ENCODE results near the gene SEMA4B.
"Not testable (repeated sequence)": the region's sequence is repeated elsewhere in the genome, so short reads cannot be mapped to it uniquely, and the experiment has no call there.

The SEMA4B gene

GRCh38 chr15:90184119-90184785 is 16.9 kb upstream of the SEMA4B start:
- Histone ChIP-seq H3K9me2 (replicated peaks; ENCODE audit: control insufficient read depth, low read length) (no peaks in the 10 kb centered on the region), H3K4me2 (ENCODE audit: low read length) (peak overlapping the region; percentile 93), H3K4me3 (ENCODE audit: low read length) (peak overlapping the region; percentile 86), H3K4me1 (ENCODE audit: control insufficient read depth, low read length) (peaks cover 44% of the 10 kb centered on the region), H3K79me2 (ENCODE audit: control insufficient read depth, low read length) (no peaks in the 10 kb centered on the region), H3K9me3 (ENCODE audit: control insufficient read depth, insufficient read depth, low read length) (no peaks in the 10 kb centered on the region), H4K20me1 (ENCODE audit: control insufficient read depth, insufficient read depth, low read depth, low read length) (no peaks in the 10 kb centered on the region), H3K36me3 (ENCODE audit: control insufficient read depth, low read length) (no peaks in the 10 kb centered on the region), H3F3A (ENCODE audit: control insufficient read depth, insufficient read depth) (peaks cover 23% of the 10 kb centered on the region), H3K27me3 (ENCODE audit: control insufficient read depth, low read length) (peaks cover 5% of the 10 kb centered on the region; the same call in 1 of the 2 replicates), H3K27ac (ENCODE audit: low read depth, low read length) (no peak overlapping the region)
- TF ChIP-seq EZH2phosphoT487 (IDR thresholded peaks at IDR 0.05; ENCODE audit: borderline replicate concordance, low read length): no peak
- no peak for TF ChIP-seq CTCF (IDR thresholded peaks at IDR 0.05; ENCODE audit: low read depth, low read length, poor library complexity, severe bottlenecking)

DNA sequence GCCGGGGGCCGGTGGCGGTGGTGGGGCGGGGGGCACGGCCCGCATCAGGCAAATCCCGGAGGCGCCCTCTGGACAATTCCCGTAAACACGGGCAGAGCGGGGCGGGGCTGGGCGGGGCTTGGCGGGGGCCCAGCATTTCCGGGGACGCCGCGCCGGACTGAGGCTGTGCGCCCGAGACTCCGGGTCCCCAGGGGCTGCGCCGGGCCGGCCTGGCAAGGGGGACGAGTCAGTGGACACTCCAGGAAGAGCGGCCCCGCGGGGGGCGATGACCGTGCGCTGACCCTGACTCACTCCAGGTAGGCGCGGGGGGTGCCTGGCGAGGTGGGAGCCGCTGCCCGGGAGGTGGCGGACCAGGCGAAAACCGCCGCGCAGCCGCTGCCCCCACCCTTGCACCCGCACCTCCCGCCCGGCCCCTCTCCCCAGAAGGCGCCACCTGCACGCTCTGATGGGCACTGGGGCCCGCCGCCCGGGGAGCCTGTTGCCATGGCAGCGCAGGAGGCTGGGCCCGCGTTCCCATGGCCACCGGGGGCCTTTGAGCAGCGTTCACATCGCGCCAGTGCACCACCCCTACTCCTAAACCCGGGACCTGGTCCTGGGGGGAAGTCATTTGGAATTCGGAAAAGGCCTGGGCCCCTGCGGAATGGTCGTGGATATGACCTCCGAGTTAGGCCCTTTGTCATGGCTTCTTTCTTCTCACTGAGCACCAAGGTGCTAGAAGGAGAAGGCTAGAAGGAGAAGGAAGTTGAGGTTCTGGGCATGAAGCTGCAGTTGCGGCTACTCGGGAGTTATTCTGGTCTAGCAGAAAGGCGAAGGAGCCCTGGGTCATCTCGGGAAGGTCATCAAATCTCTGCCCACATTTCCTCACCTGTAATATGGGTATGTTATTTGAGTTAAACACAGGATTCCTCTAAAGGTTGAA is 16.1 kb upstream of the SEMA4B start:
- Histone ChIP-seq H3K79me2 (ENCODE audit: control insufficient read depth, low read length) (no peaks in the 10 kb centered on the region), H3K4me2 (ENCODE audit: low read length) (peak overlapping the region; percentile 93)
- no peak for TF ChIP-seq CTCF (IDR thresholded peaks at IDR 0.05; ENCODE audit: low read depth, low read length, poor library complexity, severe bottlenecking)
- TF ChIP-seq EZH2phosphoT487 (IDR thresholded peaks at IDR 0.05; ENCODE audit: borderline replicate concordance, low read length): no peak

DNA sequence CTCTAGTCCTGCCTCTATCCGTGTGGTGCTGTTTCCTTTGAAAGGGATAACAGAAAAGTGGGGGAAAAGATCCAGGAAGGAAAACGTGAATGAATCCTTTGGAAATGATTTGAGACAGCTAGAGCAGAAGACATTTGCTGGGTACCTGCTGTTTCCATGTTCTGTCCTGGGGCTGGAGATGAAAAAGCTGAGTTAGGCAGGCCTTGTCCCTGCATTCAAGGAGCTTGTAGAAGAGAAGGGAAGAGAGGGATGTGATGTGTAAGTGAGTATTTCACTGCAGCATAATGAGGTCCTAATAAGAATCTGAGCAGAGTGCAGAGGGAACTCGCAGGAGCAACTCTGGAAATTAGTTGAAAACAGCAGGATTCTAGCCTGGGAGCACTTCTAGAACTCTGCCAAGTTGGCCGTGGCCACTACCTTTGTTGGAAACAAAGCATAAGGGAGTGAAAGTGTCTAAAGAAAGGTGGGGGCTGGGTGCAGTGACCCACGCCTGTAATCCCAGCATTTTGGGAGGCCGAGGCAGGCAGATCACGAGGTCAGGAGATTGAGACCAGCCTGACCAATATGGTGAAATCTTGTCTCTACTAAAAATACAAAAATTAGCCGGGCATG is 13.8 kb upstream of the SEMA4B start:
- H3K9me2 ChIP-seq (replicated peaks; ENCODE audit: control insufficient read depth, low read length): no peaks in the 10 kb centered on the region
- TF ChIP-seq EZH2phosphoT487 (IDR thresholded peaks at IDR 0.05; ENCODE audit: borderline replicate concordance, low read length): no peak
- TF ChIP-seq CTCF (IDR thresholded peaks at IDR 0.05; ENCODE audit: low read depth, low read length, poor library complexity, severe bottlenecking): no peak
- 0 out of 2 replicates have a peak, but pooled peaks cover 3% of the 10 kb centered on the region for H3K27me3 ChIP-seq (ENCODE audit: control insufficient read depth, low read length)
- H3K27ac ChIP-seq (ENCODE audit: low read depth, low read length): no peak overlapping the region
- H3K79me2 ChIP-seq (ENCODE audit: control insufficient read depth, low read length): no peaks in the 10 kb centered on the region; the same call in 1 of the 2 replicates
- H3K4me3 ChIP-seq (ENCODE audit: low read length): no peak overlapping the region
- H4K20me1 ChIP-seq (ENCODE audit: control insufficient read depth, insufficient read depth, low read depth, low read length): no peaks in the 10 kb centered on the region
- peaks cover 72% of the 10 kb centered on the region for H3K4me1 ChIP-seq (ENCODE audit: control insufficient read depth, low read length)
- H3K4me2 ChIP-seq (ENCODE audit: low read length): no peak overlapping the region
- H3K9me3 ChIP-seq (ENCODE audit: control insufficient read depth, insufficient read depth, low read length): no peaks in the 10 kb centered on the region
- H3K36me3 ChIP-seq (ENCODE audit: control insufficient read depth, low read length): no peaks in the 10 kb centered on the region
- H3F3A ChIP-seq (ENCODE audit: control insufficient read depth, insufficient read depth): peaks cover 22% of the 10 kb centered on the region

More for the DNA sequence above, 16.1 kb upstream of the SEMA4B start:
- H3K4me3 ChIP-seq (ENCODE audit: low read length): peak overlapping the region; percentile 86
- no peaks in the 10 kb centered on the region for H3K9me3 ChIP-seq (ENCODE audit: control insufficient read depth, insufficient read depth, low read length)
- H3K4me1 ChIP-seq (ENCODE audit: control insufficient read depth, low read length): peaks cover 52% of the 10 kb centered on the region
- no peak overlapping the region for H3K27ac ChIP-seq (ENCODE audit: low read depth, low read length)
- peaks cover 5% of the 10 kb centered on the region; the same call in 1 of the 2 replicates for H3K27me3 ChIP-seq (ENCODE audit: control insufficient read depth, low read length)
- peaks cover 28% of the 10 kb centered on the region for H3F3A ChIP-seq (ENCODE audit: control insufficient read depth, insufficient read depth)
- no peaks in the 10 kb centered on the region for H4K20me1 ChIP-seq (ENCODE audit: control insufficient read depth, insufficient read depth, low read depth, low read length)
- no peaks in the 10 kb centered on the region for H3K36me3 ChIP-seq (ENCODE audit: control insufficient read depth, low read length)
- H3K9me2 ChIP-seq (replicated peaks; ENCODE audit: control insufficient read depth, low read length): no peaks in the 10 kb centered on the region

- Histone ChIP-seq H3F3A (ENCODE audit: control insufficient read depth, insufficient read depth) (peaks cover 21% of the 10 kb centered on the region), H3K4me1 (ENCODE audit: control insufficient read depth, low read length) (peaks cover 79% of the 10 kb centered on the region)
- not testable (repeated sequence) for H3K27me3 ChIP-seq (ENCODE audit: control insufficient read depth, low read length); H3K79me2 ChIP-seq (ENCODE audit: control insufficient read depth, low read length); H3K9me2 ChIP-seq (replicated peaks; ENCODE audit: control insufficient read depth, low read length); H3K36me3 ChIP-seq (ENCODE audit: control insufficient read depth, low read length); H3K4me3 ChIP-seq (ENCODE audit: low read length); H3K4me2 ChIP-seq (ENCODE audit: low read length); H4K20me1 ChIP-seq (ENCODE audit: control insufficient read depth, insufficient read depth, low read depth, low read length); H3K27ac ChIP-seq (ENCODE audit: low read depth, low read length); H3K9me3 ChIP-seq (ENCODE audit: control insufficient read depth, insufficient read depth, low read length)
Measured at GRCh38 chr15:90188065-90188464, 13.1 kb upstream of the SEMA4B start.
